ENCODE results near the gene BTG4. TPM values are rescaled to one million over a fixed set of nuclear protein-coding genes. Genes with fewer than 3 reads are reported as not detected.

Gene BTG4
- total RNA-seq, 1 donor from 2014 or later, result not detected

DNA sequence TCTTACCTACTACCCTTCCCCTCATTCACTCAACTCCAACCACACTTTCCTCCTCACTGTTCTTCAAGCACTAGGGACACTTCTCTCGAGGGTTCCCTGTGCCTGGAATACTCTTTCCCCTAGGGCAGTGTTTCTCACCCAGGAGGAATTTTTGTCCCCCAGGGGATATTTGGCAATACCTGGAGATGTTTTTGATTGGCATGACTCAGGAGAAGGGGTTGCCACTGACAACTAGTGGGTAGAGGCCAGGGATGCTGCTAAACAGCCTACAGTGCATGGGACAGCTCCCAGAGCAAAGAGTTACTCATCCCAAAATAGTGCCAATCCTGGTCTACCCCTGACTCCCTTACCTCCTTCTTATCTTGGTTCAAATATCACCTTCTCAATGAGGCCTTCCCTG is 40.0 kb downstream of the BTG4 start:
- Histone ChIP-seq H3K4me1 (no peaks in the 10 kb centered on the region), H3K9me3 (no peaks in the 10 kb centered on the region), H3K36me3 (no peaks in the 10 kb centered on the region), H3K4me3 (no peak overlapping the region), H3K27ac (no peak overlapping the region), H3K27me3 (no peaks in the 10 kb centered on the region)
- intact Hi-C loops (cut with DNase I), result no loop called here
- TF ChIP-seq CTCF (IDR thresholded peaks at IDR 0.05), result no peak
- no peak for DNase-seq (ENCODE audit: low spot score in 2 of 2)

- intact Hi-C loops (cut with DNase I), result no loop called here
- Histone ChIP-seq H3K36me3 (no peaks in the 10 kb centered on the region), H3K4me1 (no peaks in the 10 kb centered on the region), H3K4me3 (no peak overlapping the region), H3K9me3 (no peaks in the 10 kb centered on the region), H3K27ac (no peak overlapping the region), H3K27me3 (no peaks in the 10 kb centered on the region)
- no peak for TF ChIP-seq CTCF (IDR thresholded peaks at IDR 0.05)
- DNase-seq (ENCODE audit: low spot score in 2 of 2), result no peak
These were observed 43.0 kb downstream of the BTG4 start for GRCh38 chr11:111469200-111469599.

DNA sequence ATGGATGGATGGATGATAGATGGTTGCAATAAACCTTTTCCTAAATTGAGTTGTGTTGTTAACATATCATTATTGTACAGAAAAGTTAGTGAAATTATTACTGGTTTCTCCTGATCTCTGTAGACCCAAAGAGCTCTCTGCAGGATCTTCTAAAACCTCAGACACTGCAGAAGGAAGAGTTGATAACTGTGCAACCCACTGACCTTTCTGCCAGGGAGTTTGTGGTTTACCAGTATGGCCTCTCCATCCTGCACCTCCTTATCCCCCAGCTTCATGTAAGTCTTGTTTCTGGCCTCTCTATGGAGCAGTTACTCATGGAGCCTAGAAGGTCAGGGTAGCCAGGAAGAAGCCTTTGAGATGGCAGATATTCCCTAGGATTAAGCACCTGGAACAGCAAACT is 45.6 kb downstream of the BTG4 start:
- Histone ChIP-seq H3K36me3 (no peaks in the 10 kb centered on the region), H3K4me3 (no peak overlapping the region), H3K9me3 (no peaks in the 10 kb centered on the region), H3K4me1 (no peaks in the 10 kb centered on the region), H3K27me3 (no peaks in the 10 kb centered on the region), H3K27ac (no peak overlapping the region)
- intact Hi-C loops (cut with DNase I), result no loop called here
- no peak for DNase-seq (ENCODE audit: low spot score in 2 of 2)
- no peak for TF ChIP-seq CTCF (IDR thresholded peaks at IDR 0.05)

GRCh38 chr11:111465400-111465799 is 46.8 kb downstream of the BTG4 start:
- intact Hi-C loops (cut with DNase I), result no loop called here
- no peak for TF ChIP-seq CTCF (IDR thresholded peaks at IDR 0.05)
- H3K27me3 ChIP-seq, result no peaks in the 10 kb centered on the region

GRCh38 chr11:111463276-111463675 is 48.9 kb downstream of the BTG4 start:
- Histone ChIP-seq H3K9me3 (no peaks in the 10 kb centered on the region), H3K4me1 (no peaks in the 10 kb centered on the region), H3K4me3 (no peak overlapping the region), H3K27me3 (no peaks in the 10 kb centered on the region), H3K36me3 (no peaks in the 10 kb centered on the region), H3K27ac (no peak overlapping the region)
- intact Hi-C loops (cut with DNase I), result no loop called here
- DNase-seq (ENCODE audit: low spot score in 2 of 2), result no peak
- TF ChIP-seq CTCF (IDR thresholded peaks at IDR 0.05), result no peak

More at GRCh38 chr11:111465400-111465799, 46.8 kb downstream of the BTG4 start:
- no peaks in the 10 kb centered on the region for H3K36me3 ChIP-seq
- H3K4me3 ChIP-seq, result no peak overlapping the region
- H3K27ac ChIP-seq, result no peak overlapping the region
- no peak for DNase-seq (ENCODE audit: low spot score in 2 of 2)
- no peaks in the 10 kb centered on the region for H3K4me1 ChIP-seq
- H3K9me3 ChIP-seq, result no peaks in the 10 kb centered on the region

- H3K4me3 ChIP-seq, result no peak overlapping the region
- no peaks in the 10 kb centered on the region for H3K9me3 ChIP-seq
- no peak for TF ChIP-seq CTCF (IDR thresholded peaks at IDR 0.05)
- DNase-seq (ENCODE audit: low spot score in 2 of 2), result no peak
- H3K4me1 ChIP-seq, result no peaks in the 10 kb centered on the region
- no peaks in the 10 kb centered on the region for H3K27me3 ChIP-seq
- H3K36me3 ChIP-seq, result no peaks in the 10 kb centered on the region
- intact Hi-C loops (cut with DNase I), result no loop called here
- no peak overlapping the region for H3K27ac ChIP-seq
These were observed 49.9 kb downstream of the BTG4 start for GRCh38 chr11:111462329-111462728.
